H9 (cell line): Measurements from ENCODE around the gene ACADM. TPM values are rescaled to one million over a fixed set of nuclear protein-coding genes. Genes with fewer than 3 reads are reported as not detected.
A peak's percentile ranks its signal among the peaks of the same experiment; 100 is the strongest.

Experiments used
- DNase-seq: peaks from one replicate; pipeline ENCODE4 v3.0.0-alpha.2; 2017
- H2AFZ ChIP-seq: one replicate; pipeline ENCODE4 v1.6.1; 2013; ENCODE audit warnings: mild to moderate bottlenecking, low read length, control low read depth, moderate library complexity
- H2AK5ac ChIP-seq: 2 replicates; pipeline ENCODE4 v1.6.1; 2013; ENCODE audit warnings: low read length, control low read depth, mixed read lengths; ENCODE audit not compliant: insufficient read length
- H2BK120ac ChIP-seq: one replicate; pipeline ENCODE4 v1.6.1; 2013; ENCODE audit warnings: low read depth, mild to moderate bottlenecking, low read length, control low read depth, inconsistent platforms; ENCODE audit not compliant: poor library complexity, severe bottlenecking
- H2BK12ac ChIP-seq: 2 replicates; pipeline ENCODE4 v1.6.1; 2013; ENCODE audit warnings: low read length, control low read depth, mixed read lengths, low read depth; ENCODE audit not compliant: insufficient read length
- H2BK15ac ChIP-seq: 2 replicates; pipeline ENCODE4 v1.6.1; 2013; ENCODE audit warnings: low read depth, low read length, control low read depth
- H2BK20ac ChIP-seq: one replicate; pipeline ENCODE4 v1.6.1; 2013; ENCODE audit warnings: low read depth, mild to moderate bottlenecking, low read length, control low read depth, inconsistent platforms; ENCODE audit not compliant: poor library complexity, severe bottlenecking
- H2BK5ac ChIP-seq: 2 replicates; pipeline ENCODE4 v1.6.1; 2013; ENCODE audit warnings: low read length, control low read depth, mixed read lengths; ENCODE audit not compliant: insufficient read length
- H3K14ac ChIP-seq: 2 replicates; pipeline ENCODE4 v1.6.1; 2013; ENCODE audit warnings: low read length, control low read depth; ENCODE audit not compliant: insufficient read depth
- H3K18ac ChIP-seq: 2 replicates; pipeline ENCODE4 v1.6.1; 2013; ENCODE audit warnings: low read depth, mild to moderate bottlenecking, mixed read lengths, low read length, control low read depth; ENCODE audit not compliant: insufficient read length
- H3K23ac ChIP-seq: 2 replicates; pipeline ENCODE4 v1.6.1; 2013; ENCODE audit warnings: low read length, control low read depth, mixed read lengths, low read depth; ENCODE audit not compliant: insufficient read length
- H3K23me2 ChIP-seq: 2 replicates; pipeline ENCODE4 v1.6.1; 2013; ENCODE audit warnings: low read depth, mild to moderate bottlenecking, mixed read lengths, low read length, control low read depth; ENCODE audit not compliant: insufficient read length, poor library complexity, severe bottlenecking
- H3K27ac ChIP-seq: 2 replicates; pipeline ENCODE4 v1.5.1; 2013; ENCODE audit warnings: low read length, control low read depth, mixed read lengths, low read depth; ENCODE audit not compliant: insufficient read length
- H3K27me3 ChIP-seq: 2 replicates; pipeline ENCODE4 v1.6.1; 2013; ENCODE audit warnings: low read length, control low read depth, inconsistent platforms; ENCODE audit not compliant: insufficient read depth
- H3K4ac ChIP-seq: 2 replicates; pipeline ENCODE4 v1.6.1; 2013; ENCODE audit warnings: low read depth, mild to moderate bottlenecking, control low read depth, inconsistent platforms, low read length, moderate library complexity
- H3K4me1 ChIP-seq: 2 replicates; pipeline ENCODE4 v1.6.1; 2013; ENCODE audit warnings: low read length, control low read depth, inconsistent platforms; ENCODE audit not compliant: insufficient read depth
- H3K4me2 ChIP-seq: 2 replicates; pipeline ENCODE4 v1.6.1; 2013; ENCODE audit warnings: low read length, control low read depth, mixed read lengths; ENCODE audit not compliant: insufficient read length, insufficient read depth
- H3K56ac ChIP-seq: 2 replicates; pipeline ENCODE4 v1.6.1; 2013; ENCODE audit warnings: low read depth, mild to moderate bottlenecking, mixed read lengths, low read length, control low read depth; ENCODE audit not compliant: insufficient read length
- H3K79me1 ChIP-seq: 2 replicates; pipeline ENCODE4 v1.6.1; 2013; ENCODE audit warnings: low read depth, mild to moderate bottlenecking, moderate library complexity, low read length, control low read depth, inconsistent platforms; ENCODE audit not compliant: insufficient read depth, poor library complexity, severe bottlenecking
- H3K79me2 ChIP-seq: 2 replicates; pipeline ENCODE4 v1.6.1; 2013; ENCODE audit warnings: low read length, control low read depth, inconsistent platforms; ENCODE audit not compliant: insufficient read depth
- H3K9ac ChIP-seq: 2 replicates; pipeline ENCODE4 v1.6.1; 2013; ENCODE audit warnings: low read length, control low read depth, mixed read lengths; ENCODE audit not compliant: insufficient read length; ENCODE audit errors: extremely low read depth
- H3K9me3 ChIP-seq: one replicate; pipeline ENCODE4 v1.6.1; 2013; ENCODE audit warnings: low read depth, low read length, inconsistent platforms; ENCODE audit not compliant: control insufficient read depth
- H3T11ph ChIP-seq: one replicate; pipeline ENCODE4 v1.6.1; 2013; ENCODE audit warnings: mild to moderate bottlenecking, low read length, control low read depth, inconsistent platforms
- H4K20me1 ChIP-seq: one replicate; pipeline ENCODE4 v1.6.1; 2013; ENCODE audit not compliant: control insufficient read depth, insufficient read length, insufficient read depth
- H4K5ac ChIP-seq: 2 replicates; pipeline ENCODE4 v1.6.1; 2013; ENCODE audit warnings: low read depth, mild to moderate bottlenecking, mixed read lengths, low read length, control low read depth; ENCODE audit not compliant: insufficient read length
- H4K8ac ChIP-seq: replicated peaks from 2 replicates; pipeline ENCODE4 v1.6.1; 2013; ENCODE audit warnings: low read length, control low read depth, mixed read lengths, low read depth; ENCODE audit not compliant: insufficient read length
- H4K91ac ChIP-seq: 2 replicates; pipeline ENCODE4 v1.6.1; 2013; ENCODE audit warnings: low read depth, mild to moderate bottlenecking, moderate library complexity, mixed read lengths, low read length, control low read depth; ENCODE audit not compliant: insufficient read length
- H3K27ac Mint-ChIP-seq, 3 experiments: 2 replicates in 2 of 3; 3 replicates in 1 of 3; pipeline ENCODE4 v1.8.0; 2020 to 2021; ENCODE audit warnings: mixed read lengths in 3 of 3, mild to moderate bottlenecking in 1 of 3, moderate library complexity in 1 of 3
- H3K27me3 Mint-ChIP-seq: 2 replicates; pipeline ENCODE4 v1.8.0; 2021; ENCODE audit warnings: low read depth, mild to moderate bottlenecking, moderate library complexity, mixed read lengths
- H3K36me3 Mint-ChIP-seq, 3 experiments: 2 replicates in 2 of 3; 3 replicates in 1 of 3; pipeline ENCODE4 v1.8.0; 2020 to 2021; ENCODE audit warnings: low read depth in 3 of 3, mixed read lengths in 3 of 3; ENCODE audit not compliant: insufficient read depth in 1 of 3
- H3K4me1 Mint-ChIP-seq, 2 experiments: 2 replicates each; pipeline ENCODE4 v1.8.0; 2020; ENCODE audit warnings: mixed read lengths in 2 of 2
- H3K4me3 Mint-ChIP-seq, 2 experiments: 2 replicates in 1 of 2; 3 replicates in 1 of 2; pipeline ENCODE4 v1.8.0; 2020 to 2021; ENCODE audit warnings: mild to moderate bottlenecking in 2 of 2, mixed read lengths in 2 of 2, moderate library complexity in 1 of 2
- H3K9me3 Mint-ChIP-seq, 2 experiments: 2 replicates in 1 of 2; 3 replicates in 1 of 2; pipeline ENCODE4 v1.8.0; 2020; ENCODE audit warnings: mild to moderate bottlenecking in 2 of 2, mixed read lengths in 2 of 2, moderate library complexity in 1 of 2
- WGBS: extraction: QIAGEN DNeasy Blood & Tissue Kit; methylation state at CpG from one replicate; pipeline ENCODE4 v1.1.7; 2013; ENCODE audit warnings: missing lambda C conversion rate, low lambda C conversion rate, mixed read lengths; ENCODE audit not compliant: insufficient read length; ENCODE audit errors: extremely low coverage; 5-methylcytosine and 5-hydroxymethylcytosine counted together
- total RNA-seq: library from RNA; stranded (reverse); gene quantifications from 2 replicates; pipeline ENCODE4 v1.2.1, GENCODE V29; 2021
- TF ChIP-seq, protein P1 (sequence below): fragments of 200-600 bp; sonication (generic); conservative IDR thresholded peaks from 3 replicates; pipeline ENCODE4 v1.8.0; 2021; ENCODE audit warnings: antibody characterized with exemption, mild to moderate bottlenecking

The ACADM gene
- total RNA-seq, 1 experiment from 2014 or later: 51.3 TPM

DNA sequence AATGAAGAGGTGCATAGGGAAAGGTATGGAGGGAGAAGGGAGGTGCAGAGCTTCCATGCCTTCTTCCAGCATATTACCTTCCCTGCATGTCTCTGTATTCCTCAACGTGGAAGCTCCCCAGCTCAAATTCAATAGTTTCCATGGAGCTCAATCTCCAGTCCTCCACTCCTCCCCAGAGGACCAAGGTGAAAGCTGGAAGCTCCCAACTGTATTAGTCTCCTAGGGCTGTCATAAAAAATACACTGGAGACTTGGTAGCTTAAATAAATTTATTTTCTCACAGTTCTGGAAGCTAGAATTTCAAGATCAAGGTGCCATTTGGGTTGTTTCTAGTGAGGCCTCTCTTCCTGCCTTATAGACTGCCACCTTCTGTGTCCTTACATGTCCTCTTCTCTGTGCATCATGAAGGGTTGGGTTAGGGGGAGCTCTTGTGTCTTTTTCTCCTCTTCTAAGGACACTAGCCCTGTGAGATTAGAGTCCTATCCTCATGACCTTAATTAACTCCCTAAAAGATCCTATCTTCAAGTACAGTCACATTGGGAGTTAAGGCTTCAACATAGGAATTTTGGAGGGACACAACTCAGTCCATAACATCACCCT is 39.6 kb downstream of the ACADM start:
- H3K23me2 ChIP-seq: no peaks in the 10 kb centered on the region
- H3K4me2 ChIP-seq: no peak overlapping the region
- no peak for DNase-seq
- no peak overlapping the region for H3K4ac ChIP-seq
- no peaks in the 10 kb centered on the region for H3K4me1 ChIP-seq
- no peak overlapping the region for H3K56ac ChIP-seq
- H3K18ac ChIP-seq: no peak overlapping the region
- whole genome bisulfite sequencing: no CpG with 5 or more reads among the region's 1 CpG
- TF ChIP-seq, protein P1, sequence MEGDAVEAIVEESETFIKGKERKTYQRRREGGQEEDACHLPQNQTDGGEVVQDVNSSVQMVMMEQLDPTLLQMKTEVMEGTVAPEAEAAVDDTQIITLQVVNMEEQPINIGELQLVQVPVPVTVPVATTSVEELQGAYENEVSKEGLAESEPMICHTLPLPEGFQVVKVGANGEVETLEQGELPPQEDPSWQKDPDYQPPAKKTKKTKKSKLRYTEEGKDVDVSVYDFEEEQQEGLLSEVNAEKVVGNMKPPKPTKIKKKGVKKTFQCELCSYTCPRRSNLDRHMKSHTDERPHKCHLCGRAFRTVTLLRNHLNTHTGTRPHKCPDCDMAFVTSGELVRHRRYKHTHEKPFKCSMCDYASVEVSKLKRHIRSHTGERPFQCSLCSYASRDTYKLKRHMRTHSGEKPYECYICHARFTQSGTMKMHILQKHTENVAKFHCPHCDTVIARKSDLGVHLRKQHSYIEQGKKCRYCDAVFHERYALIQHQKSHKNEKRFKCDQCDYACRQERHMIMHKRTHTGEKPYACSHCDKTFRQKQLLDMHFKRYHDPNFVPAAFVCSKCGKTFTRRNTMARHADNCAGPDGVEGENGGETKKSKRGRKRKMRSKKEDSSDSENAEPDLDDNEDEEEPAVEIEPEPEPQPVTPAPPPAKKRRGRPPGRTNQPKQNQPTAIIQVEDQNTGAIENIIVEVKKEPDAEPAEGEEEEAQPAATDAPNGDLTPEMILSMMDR: no peak
- no peak overlapping the region for H4K5ac ChIP-seq
- H4K8ac ChIP-seq: no peak overlapping the region
- Mint-ChIP-seq H3K36me3 (peaks cover under 1 to 11% (median 3%) of the 10 kb centered on the region in 3 experiments; a peak in 5 of 7 replicates), H3K27me3 (no peaks in the 10 kb centered on the region), H3K4me3 (no peak overlapping the region), H3K4me1 (peaks cover 0 to 4% of the 10 kb centered on the region in 2 experiments; a peak in 1 of 4 replicates), H3K27ac (peak overlapping the region in 1 of 3 experiments; percentile 52; a peak in 1 of 7 replicates), H3K9me3 (no peaks in the 10 kb centered on the region)
- H3K27me3 ChIP-seq: no peaks in the 10 kb centered on the region
- H2BK15ac ChIP-seq: no peak overlapping the region
- no peak overlapping the region for H3K14ac ChIP-seq
- no peak overlapping the region for H2BK5ac ChIP-seq
- no peaks in the 10 kb centered on the region for H3K79me1 ChIP-seq
- H3K9me3 ChIP-seq: no peaks in the 10 kb centered on the region
- no peak overlapping the region for H2BK12ac ChIP-seq
- no peak overlapping the region for H3T11ph ChIP-seq
- H2AK5ac ChIP-seq: no peak overlapping the region
- H3K23ac ChIP-seq: no peak overlapping the region
- H4K20me1 ChIP-seq: no peaks in the 10 kb centered on the region
- no peak overlapping the region for H3K9ac ChIP-seq
- no peaks in the 10 kb centered on the region for H3K79me2 ChIP-seq
- H2BK120ac ChIP-seq: no peak overlapping the region
- H2AFZ ChIP-seq: no peak overlapping the region
- H2BK20ac ChIP-seq: no peak overlapping the region
- H4K91ac ChIP-seq: no peak overlapping the region
- H3K27ac ChIP-seq: no peak overlapping the region
